B cell (primary cell): ENCODE results near the gene CCDC91.

Source experiments
- EZH2 ChIP-seq: IDR thresholded peaks from 2 replicates; pipeline ENCODE4 v1.6.1; 2012; ENCODE audit warnings: borderline replicate concordance, low read depth, mild to moderate bottlenecking, moderate library complexity, low read length; ENCODE audit not compliant: insufficient read depth, poor library complexity, severe bottlenecking
- TF ChIP-seq, protein P1 (sequence below): fragments of 200-600 bp; IDR thresholded peaks from one replicate; pipeline ENCODE4 v1.8.0; 2022; ENCODE audit warnings: antibody characterized with exemption, mild to moderate bottlenecking

DNA sequence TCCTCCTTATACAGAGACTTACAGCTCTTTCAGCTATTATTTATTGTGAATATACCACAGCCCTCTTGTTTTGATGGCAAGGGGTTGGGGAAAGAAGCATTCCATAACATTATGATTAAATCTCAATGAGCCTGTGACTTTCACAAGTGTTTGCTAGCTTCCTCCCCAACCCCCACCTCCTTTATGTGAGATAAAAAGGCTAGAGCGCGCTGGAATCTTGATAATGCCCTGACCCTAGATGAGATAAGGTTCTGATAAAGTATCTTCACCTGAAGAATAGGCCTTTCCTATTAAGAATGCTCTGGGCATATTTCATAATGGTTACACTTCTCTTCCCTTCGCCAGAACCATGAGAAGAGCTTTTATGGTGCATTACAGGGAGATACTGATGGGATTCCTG is 236.8 kb downstream of the CCDC91 start:
- TF ChIP-seq, protein P1, sequence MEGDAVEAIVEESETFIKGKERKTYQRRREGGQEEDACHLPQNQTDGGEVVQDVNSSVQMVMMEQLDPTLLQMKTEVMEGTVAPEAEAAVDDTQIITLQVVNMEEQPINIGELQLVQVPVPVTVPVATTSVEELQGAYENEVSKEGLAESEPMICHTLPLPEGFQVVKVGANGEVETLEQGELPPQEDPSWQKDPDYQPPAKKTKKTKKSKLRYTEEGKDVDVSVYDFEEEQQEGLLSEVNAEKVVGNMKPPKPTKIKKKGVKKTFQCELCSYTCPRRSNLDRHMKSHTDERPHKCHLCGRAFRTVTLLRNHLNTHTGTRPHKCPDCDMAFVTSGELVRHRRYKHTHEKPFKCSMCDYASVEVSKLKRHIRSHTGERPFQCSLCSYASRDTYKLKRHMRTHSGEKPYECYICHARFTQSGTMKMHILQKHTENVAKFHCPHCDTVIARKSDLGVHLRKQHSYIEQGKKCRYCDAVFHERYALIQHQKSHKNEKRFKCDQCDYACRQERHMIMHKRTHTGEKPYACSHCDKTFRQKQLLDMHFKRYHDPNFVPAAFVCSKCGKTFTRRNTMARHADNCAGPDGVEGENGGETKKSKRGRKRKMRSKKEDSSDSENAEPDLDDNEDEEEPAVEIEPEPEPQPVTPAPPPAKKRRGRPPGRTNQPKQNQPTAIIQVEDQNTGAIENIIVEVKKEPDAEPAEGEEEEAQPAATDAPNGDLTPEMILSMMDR: no peak
- TF ChIP-seq EZH2: no peak
